UCSD-AML1 (cell line): ENCODE data around the gene IL1RAPL2.
"Not testable (repeated sequence)": the region's sequence is repeated elsewhere in the genome, so short reads cannot be mapped to it uniquely, and the experiment has no call there.

Experiments used
- DNase-seq: peaks from one replicate; lab custom pipeline; 2025; ENCODE audit not compliant: unreplicated experiment; lab: John Stamatoyannopoulos, UW

IL1RAPL2 gene

DNA sequence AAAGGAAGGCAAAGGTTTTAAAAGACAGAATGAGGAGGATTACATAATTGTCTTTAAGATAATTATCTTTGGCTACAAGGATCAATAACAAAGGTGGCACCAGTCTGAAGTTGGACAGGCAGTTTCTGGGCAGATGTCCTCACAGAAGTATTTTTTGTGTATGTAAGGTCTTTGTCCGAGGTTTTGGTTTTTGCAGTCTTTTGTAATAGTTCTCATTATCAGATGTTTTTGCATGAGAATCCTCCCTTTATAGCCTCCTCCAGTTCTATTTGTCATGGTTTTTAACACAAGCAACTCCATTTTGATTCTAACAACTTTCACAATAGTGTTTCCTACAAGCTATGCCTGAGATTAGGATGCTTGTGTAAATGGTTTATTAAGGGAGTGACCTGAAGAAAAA lies 286.2 kb downstream of the IL1RAPL2 start:
- DNase-seq, result no peak

DNA sequence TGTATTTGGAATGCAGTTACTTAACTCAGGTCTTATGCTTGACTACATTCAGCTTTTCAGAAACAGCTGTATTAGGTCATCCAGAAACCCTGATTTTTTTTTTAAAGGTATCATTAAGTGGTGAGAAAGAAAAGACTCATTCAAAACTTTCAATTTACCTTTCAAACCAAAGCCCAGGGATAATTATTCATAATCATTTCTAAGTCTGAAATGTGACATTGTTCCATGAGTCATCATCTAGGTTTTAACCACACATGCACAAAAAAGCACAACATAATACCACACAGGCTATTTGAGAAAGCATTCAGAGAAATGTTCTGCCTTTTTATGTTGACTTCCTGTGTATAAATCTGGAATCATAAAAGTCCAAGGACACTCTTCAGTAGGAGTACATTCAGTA lies 288.2 kb downstream of the IL1RAPL2 start:
- no peak for DNase-seq

DNA sequence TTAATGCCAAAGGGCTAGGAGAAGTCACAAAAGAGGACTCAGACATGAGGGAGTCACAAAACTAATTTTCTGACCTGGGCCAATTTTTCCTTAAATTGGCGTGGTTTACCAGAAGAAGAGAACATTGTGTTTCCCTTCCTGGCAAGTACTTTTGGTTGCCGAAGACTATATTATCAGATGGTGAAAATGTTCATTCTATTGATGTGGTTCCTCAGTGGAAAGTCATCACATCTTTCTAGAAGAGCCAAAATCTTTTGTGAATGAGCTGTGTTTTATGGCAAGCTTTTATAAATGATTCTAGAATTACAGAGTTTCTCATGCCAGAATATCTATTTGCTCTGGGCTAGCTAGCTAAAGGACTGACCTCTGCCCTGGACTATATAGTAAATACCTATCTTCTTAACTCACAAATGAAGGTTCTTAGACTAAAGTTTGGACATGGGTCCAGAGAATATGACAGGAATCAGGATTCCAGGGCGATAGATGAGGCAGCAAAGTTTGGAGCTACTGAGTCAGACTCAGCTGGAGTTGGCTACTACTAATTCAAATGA lies 288.9 kb downstream of the IL1RAPL2 start:
- no peak for DNase-seq

DNA sequence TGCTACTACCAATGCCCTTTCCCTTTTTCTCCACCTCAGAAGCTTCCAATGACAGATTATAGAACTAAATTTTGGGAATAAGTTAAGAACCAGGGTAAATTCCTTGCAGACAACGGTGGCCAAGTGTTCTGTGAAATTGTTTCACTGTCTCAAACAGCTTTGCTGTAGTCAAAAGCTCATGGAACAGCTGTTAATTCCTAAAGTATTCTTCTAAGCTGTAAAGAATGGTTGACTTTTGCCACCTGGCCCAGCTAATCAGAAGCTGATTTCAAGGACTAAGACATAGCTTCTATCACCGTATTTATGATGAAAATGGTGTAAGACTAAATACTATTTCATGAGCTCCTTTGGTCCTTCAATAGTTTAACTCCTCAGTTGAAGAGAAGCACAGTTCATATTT lies 297.5 kb downstream of the IL1RAPL2 start:
- DNase-seq, result no peak

GRCh38 chrX:104864296-104864695 lies 298.3 kb downstream of the IL1RAPL2 start:
- DNase-seq, result no peak

DNA sequence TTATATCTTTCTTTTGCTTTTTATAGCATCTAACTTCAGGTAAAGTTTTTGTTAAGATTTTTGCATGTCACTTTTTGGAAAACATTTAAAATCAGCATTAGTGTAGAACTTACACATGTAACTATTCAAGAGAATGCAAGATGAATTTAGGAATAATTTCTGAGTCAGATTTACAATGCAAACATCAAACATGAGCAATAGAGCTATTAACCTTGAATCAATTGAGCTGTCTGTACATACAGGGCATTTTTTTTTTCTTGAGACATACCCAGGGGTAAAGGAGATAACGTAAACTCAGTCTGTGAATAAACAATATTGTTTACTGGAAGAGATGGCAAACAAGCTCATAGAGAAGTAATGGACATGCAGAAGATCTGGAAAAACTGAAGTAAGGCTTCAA lies 311.5 kb downstream of the IL1RAPL2 start:
- no peak for DNase-seq

- DNase-seq, result no peak
Observed at GRCh38 chrX:104902070-104902469, 336.1 kb downstream of the IL1RAPL2 start.

DNA sequence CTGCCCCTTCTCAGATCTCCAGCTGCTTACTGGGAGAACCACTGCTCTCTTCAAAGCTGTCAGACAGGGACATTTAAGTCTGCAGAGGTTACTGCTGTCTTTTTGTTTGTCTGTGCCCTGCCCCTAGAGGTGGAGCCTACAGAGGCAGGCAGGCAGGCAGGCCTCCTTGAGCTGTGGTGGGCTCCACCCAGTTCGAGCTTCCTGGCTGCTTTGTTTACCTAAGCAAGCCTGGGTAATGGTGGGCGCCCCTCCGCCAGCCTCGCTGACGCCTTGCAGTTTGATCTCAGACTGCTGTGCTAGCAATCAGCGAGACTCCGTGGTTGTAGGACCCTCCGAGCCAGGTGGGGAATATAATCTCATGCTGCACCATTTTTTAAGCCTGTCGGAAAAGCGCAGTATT lies 343.7 kb downstream of the IL1RAPL2 start:
- not testable (repeated sequence) for DNase-seq

DNA sequence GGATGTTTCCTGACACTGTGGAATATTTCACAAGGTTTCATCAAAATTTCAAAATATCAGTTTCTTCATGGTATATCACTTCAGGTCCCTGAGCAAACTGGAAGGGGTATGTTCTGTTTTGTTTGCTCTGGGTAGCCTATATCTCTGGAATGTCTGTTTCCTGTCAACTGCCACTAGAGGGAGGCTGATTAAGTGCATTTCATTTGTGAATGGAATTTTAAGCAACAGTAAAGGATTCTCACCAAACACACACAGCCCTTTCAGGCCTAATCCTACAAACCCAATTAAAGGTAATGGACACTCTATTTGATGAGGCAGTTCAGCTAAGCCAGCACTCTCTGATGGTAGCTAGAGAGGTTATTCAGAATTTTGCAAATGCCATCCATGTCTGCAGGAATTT lies 347.3 kb downstream of the IL1RAPL2 start:
- no peak for DNase-seq

- DNase-seq, result not testable (repeated sequence)
Observed at GRCh38 chrX:104914686-104915085, 348.7 kb downstream of the IL1RAPL2 start.

DNA sequence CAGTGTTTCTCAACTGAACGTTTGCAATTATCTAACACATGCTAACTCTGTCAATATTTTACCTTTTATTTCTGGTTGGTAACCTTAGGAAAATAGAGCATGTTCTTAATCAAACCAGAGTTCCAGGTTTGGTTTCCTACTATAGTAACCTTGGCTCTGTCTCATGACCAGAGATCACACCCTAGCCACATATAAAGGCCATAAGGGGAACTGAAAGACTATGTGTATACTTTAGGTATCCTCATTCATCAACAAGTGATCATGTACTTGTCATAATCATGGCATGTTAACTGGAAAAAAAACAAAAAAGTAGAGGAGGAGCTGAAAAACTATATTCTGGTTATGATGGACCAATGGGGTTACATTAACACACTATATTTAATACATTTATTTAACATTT lies 352.1 kb downstream of the IL1RAPL2 start:
- no peak for DNase-seq

DNA sequence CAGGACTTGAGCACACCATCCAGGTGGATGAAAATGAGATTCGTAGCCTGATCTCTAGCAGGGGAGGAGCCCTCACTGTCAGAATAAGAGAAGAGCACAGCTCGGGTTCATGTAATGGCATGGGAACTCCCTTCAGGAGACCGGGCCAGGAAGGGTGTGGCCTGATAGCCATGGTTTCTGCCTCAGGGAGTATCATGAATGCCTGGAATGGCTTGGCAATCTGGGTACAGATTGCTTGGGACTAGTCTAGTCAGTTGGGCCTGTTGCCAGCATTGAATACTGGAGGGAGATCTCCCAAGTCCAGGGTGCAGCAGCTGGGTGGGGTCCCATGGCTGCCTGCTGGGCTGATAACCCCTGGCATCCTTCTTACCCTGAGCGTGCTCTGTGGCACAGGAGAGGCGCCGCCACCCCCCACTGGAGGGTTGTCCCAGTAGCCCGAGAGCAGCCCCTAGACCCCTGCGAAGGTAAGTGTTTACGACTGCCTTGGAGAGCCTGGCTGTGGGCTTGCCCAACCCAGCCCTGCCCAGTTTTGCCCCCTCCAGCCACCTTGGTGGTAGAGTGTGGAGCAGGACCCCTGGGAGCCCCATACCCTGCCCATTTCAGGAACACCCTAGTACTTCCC lies 355.7 kb downstream of the IL1RAPL2 start:
- no peak for DNase-seq

- DNase-seq, result peak; percentile 64
Observed at GRCh38 chrX:104922206-104922621, 356.2 kb downstream of the IL1RAPL2 start.

- DNase-seq, result no peak
Observed at GRCh38 chrX:104929324-104929723, 363.3 kb downstream of the IL1RAPL2 start.

DNA sequence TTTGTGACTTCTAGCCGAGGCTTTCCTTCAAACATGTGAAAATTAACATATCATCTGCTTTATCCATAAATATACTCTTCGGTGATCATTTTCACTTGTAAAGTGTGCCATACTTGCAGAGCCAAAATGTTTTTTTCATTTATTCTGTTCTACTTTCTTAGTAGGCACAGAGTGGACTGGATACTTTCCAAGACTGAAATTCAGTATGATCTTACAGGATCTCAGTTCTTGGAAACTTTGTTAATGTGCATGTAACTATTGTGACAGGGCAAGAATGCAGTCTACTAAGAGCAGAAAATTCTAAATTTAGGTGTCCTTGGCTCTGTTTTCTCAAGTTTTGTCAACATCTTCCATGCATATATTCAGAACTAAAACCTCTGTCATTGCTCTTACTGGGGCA lies 369.6 kb downstream of the IL1RAPL2 start:
- no peak for DNase-seq

GRCh38 chrX:104953251-104953650 lies 387.3 kb downstream of the IL1RAPL2 start:
- DNase-seq, result no peak

- DNase-seq, result no peak
Observed at GRCh38 chrX:104961926-104962325, 395.9 kb downstream of the IL1RAPL2 start.

GRCh38 chrX:104968241-104968640 lies 402.2 kb downstream of the IL1RAPL2 start:
- no peak for DNase-seq

GRCh38 chrX:104972737-104973136 lies 406.7 kb downstream of the IL1RAPL2 start:
- DNase-seq, result no peak

- DNase-seq, result no peak
Observed at GRCh38 chrX:104987063-104987462, 421.1 kb downstream of the IL1RAPL2 start.

- DNase-seq, result no peak
Observed at GRCh38 chrX:104988038-104988437, 422.0 kb downstream of the IL1RAPL2 start.

DNA sequence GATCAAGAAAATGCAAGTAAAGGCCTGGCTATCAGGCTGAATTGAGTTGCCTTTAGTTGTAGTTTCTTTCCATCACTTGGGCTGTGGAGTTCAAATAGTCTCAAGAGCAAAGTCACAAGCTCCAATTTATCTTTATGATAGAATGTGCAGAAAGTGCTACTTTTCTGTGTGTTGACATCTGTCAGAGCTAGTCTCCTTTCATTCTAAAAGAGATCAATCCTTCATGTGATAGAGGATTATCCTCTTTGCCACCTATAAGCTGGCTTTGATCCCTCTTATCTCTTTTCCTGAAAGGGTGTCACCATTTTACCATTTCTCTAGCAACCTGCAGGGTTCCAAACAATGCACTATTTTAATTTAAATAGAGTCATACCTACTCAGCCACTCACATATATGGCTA lies 429.5 kb downstream of the IL1RAPL2 start:
- DNase-seq, result no peak

DNA sequence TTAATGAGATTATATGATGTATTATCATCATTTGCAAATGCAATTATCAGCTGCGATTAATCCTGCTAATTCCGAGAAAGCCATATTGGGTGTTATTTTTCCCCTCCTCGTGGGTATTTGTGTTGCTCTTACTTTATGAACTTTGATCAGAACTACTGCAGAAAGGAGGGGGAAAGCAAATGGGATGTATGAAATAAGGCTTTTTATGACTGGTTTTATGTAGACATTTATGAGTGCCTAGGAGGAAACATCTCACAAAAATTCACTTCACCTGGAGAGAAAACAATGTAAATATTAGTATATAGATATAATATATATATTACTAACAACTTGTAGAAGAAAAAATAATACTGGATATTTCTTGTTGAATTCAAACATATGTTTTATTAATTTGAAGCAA lies 440.1 kb downstream of the IL1RAPL2 start:
- DNase-seq, result no peak
